Neural progenitor cell (in vitro differentiated cells): ENCODE data around the gene HMG20A. TPM values are rescaled to one million over a fixed set of nuclear protein-coding genes. Genes with fewer than 3 reads are reported as not detected.
A peak's percentile ranks its signal among the peaks of the same experiment; 100 is the strongest.

Source experiments
- DNase-seq: peaks from one replicate; pipeline ENCODE4 v3.0.0-alpha.2; 2016; ENCODE audit warnings: low spot score
- H2AFZ ChIP-seq: fragments of 200-600 bp; sonication (generic); replicated peaks from 2 replicates; pipeline ENCODE4 v1.6.1; 2016; ENCODE audit warnings: antibody characterized with exemption
- H3F3A ChIP-seq: fragments of 200-600 bp; sonication (generic); 2 replicates; pipeline ENCODE4 v1.6.1; 2016; ENCODE audit warnings: antibody characterized with exemption, low read depth
- H3K27ac ChIP-seq: fragments of 200-600 bp; sonication (generic); 2 replicates; pipeline ENCODE4 v1.5.1; 2016; ENCODE audit warnings: mild to moderate bottlenecking
- H3K27me3 ChIP-seq: fragments of 200-600 bp; sonication (generic); 2 replicates; pipeline ENCODE4 v1.6.1; 2016; ENCODE audit warnings: mild to moderate bottlenecking, moderate library complexity
- H3K36me3 ChIP-seq: fragments of 200-600 bp; sonication (generic); 2 replicates; pipeline ENCODE4 v1.5.1; 2016
- H3K4me1 ChIP-seq: fragments of 200-600 bp; sonication (generic); 2 replicates; pipeline ENCODE4 v1.6.1; 2016; ENCODE audit warnings: mixed run types
- H3K4me2 ChIP-seq: fragments of 200-600 bp; sonication (generic); 2 replicates; pipeline ENCODE4 v1.6.1; 2016
- H3K4me3 ChIP-seq: fragments of 200-600 bp; sonication (generic); 2 replicates; pipeline ENCODE4 v1.5.1; 2016
- H3K79me2 ChIP-seq: fragments of 200-600 bp; sonication (generic); 2 replicates; pipeline ENCODE4 v1.6.1; 2016; ENCODE audit warnings: low read depth
- H3K9ac ChIP-seq: fragments of 200-600 bp; sonication (generic); 2 replicates; pipeline ENCODE4 v1.6.1; 2016
- H3K9me3 ChIP-seq: fragments of 200-600 bp; sonication (generic); 2 replicates; pipeline ENCODE4 v1.5.1; 2016; ENCODE audit warnings: low read depth
- H4K20me1 ChIP-seq: fragments of 200-600 bp; sonication (generic); 2 replicates; pipeline ENCODE4 v1.6.1; 2016; ENCODE audit warnings: low read depth
- H3K27ac Mint-ChIP-seq: 3 replicates; pipeline ENCODE4 v1.8.0; 2021; ENCODE audit warnings: mixed read lengths
- H3K27me3 Mint-ChIP-seq: 2 replicates; pipeline ENCODE4 v1.8.0; 2022; ENCODE audit warnings: low read depth, mild to moderate bottlenecking, inconsistent platforms, moderate library complexity, mixed read lengths; ENCODE audit not compliant: insufficient read depth
- H3K36me3 Mint-ChIP-seq: 3 replicates; pipeline ENCODE4 v1.8.0; 2021; ENCODE audit warnings: mixed read lengths
- H3K4me1 Mint-ChIP-seq: 3 replicates; pipeline ENCODE4 v1.8.0; 2021; ENCODE audit warnings: mixed read lengths
- H3K4me3 Mint-ChIP-seq: 3 replicates; pipeline ENCODE4 v1.8.0; 2021; ENCODE audit warnings: mild to moderate bottlenecking, moderate library complexity, mixed read lengths
- H3K9me3 Mint-ChIP-seq: 3 replicates; pipeline ENCODE4 v1.8.0; 2020; ENCODE audit warnings: mixed read lengths
- EZH2 ChIP-seq: fragments of 200-600 bp; sonication (generic); IDR thresholded peaks from 2 replicates; pipeline ENCODE4 v1.6.1; 2017; ENCODE audit warnings: antibody characterized with exemption, mild to moderate bottlenecking, moderate library complexity
- EZH2phosphoT487 ChIP-seq: fragments of 200-600 bp; sonication (generic); IDR thresholded peaks from 2 replicates; pipeline ENCODE4 v1.6.1; 2017; ENCODE audit warnings: antibody characterized with exemption
- total RNA-seq: library from RNA; depleted of rRNA; stranded (reverse); fragments of >200 nt; gene quantifications from 2 replicates; pipeline ENCODE4 v1.2.3, GENCODE V29; 2015; ENCODE audit warnings: low replicate concordance
- TF ChIP-seq, protein P1 (sequence below): fragments of 200-600 bp; sonication (generic); IDR thresholded peaks from 2 replicates; pipeline ENCODE4 v1.5.1; 2017; ENCODE audit warnings: antibody characterized with exemption, mild to moderate bottlenecking

The HMG20A gene
- total RNA-seq, 1 donor from 2014 or later = 75.6 TPM

DNA sequence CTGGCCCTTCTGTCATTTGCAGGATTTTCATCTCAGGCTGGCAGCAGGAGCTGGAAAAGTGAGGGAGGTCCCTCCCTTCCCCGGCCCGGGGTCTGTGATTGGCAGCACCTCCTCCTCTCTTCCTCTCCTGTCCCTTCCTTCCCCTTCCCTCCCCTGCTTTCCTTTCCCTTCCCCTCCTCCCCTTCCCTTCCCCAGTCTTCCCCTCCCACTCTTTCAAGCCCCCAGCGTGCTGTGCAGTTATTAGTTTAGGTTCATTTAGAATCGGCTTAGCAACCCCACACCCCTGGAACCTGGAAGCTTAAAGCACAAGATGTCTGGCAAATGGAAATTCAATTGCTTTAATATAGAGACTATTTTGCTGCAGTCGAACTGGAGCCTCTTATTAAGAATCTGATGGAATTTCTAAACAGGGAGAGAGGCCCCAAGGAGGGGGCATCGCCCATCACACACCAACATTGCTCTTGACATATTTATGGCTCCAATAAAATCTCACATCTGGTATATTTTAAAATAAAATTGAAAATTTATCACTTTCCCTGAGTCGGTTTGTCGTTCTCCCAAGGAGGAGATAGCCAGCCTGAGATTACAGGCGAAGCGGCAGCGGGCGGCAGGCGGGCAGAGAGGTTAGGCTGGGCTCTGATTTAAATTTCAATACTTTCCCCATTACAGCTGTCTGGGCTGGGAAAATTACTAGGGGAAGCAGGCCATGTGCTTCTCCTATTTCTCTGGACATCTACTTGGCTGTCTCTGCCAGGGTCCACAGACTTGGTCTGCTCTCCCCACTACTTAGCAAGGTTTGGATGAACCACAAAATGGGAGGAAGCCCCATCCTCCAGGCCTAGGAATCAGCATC is 113.1 kb downstream of the HMG20A start:
- peaks cover 77% of the 10 kb centered on the region for H3K4me1 Mint-ChIP-seq
- H3K4me3 ChIP-seq = no peak overlapping the region

More for the DNA sequence above, 113.1 kb downstream of the HMG20A start:
- peak; percentile 55 for DNase-seq
- Mint-ChIP-seq H3K27ac (peak overlapping the region; percentile 90), H3K9me3 (no peaks in the 10 kb centered on the region), H3K27me3 (peaks cover 28% of the 10 kb centered on the region), H3K4me3 (peak overlapping the region; percentile 67), H3K36me3 (no peaks in the 10 kb centered on the region)
- H3K36me3 ChIP-seq = no peaks in the 10 kb centered on the region
- peak overlapping the region; percentile 39 for H3K4me2 ChIP-seq
- H3K9ac ChIP-seq = no peak overlapping the region
- peaks cover 26% of the 10 kb centered on the region for H3K4me1 ChIP-seq
- H2AFZ ChIP-seq = peak overlapping the region; percentile 39
- no peak overlapping the region for H3K27ac ChIP-seq
- no peaks in the 10 kb centered on the region for H4K20me1 ChIP-seq
- H3K27me3 ChIP-seq = peaks cover 11% of the 10 kb centered on the region
- H3K79me2 ChIP-seq = no peaks in the 10 kb centered on the region
- H3F3A ChIP-seq = peaks cover 26% of the 10 kb centered on the region
- H3K9me3 ChIP-seq = no peaks in the 10 kb centered on the region
- TF ChIP-seq EZH2 (no peak), EZH2phosphoT487 (no peak)
- TF ChIP-seq, protein P1, sequence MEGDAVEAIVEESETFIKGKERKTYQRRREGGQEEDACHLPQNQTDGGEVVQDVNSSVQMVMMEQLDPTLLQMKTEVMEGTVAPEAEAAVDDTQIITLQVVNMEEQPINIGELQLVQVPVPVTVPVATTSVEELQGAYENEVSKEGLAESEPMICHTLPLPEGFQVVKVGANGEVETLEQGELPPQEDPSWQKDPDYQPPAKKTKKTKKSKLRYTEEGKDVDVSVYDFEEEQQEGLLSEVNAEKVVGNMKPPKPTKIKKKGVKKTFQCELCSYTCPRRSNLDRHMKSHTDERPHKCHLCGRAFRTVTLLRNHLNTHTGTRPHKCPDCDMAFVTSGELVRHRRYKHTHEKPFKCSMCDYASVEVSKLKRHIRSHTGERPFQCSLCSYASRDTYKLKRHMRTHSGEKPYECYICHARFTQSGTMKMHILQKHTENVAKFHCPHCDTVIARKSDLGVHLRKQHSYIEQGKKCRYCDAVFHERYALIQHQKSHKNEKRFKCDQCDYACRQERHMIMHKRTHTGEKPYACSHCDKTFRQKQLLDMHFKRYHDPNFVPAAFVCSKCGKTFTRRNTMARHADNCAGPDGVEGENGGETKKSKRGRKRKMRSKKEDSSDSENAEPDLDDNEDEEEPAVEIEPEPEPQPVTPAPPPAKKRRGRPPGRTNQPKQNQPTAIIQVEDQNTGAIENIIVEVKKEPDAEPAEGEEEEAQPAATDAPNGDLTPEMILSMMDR = no peak

Other genes starting within 250 kb of the HMG20A start
- gene PEAK1, start 784 bp upstream of the HMG20A start, total RNA-seq = 27.5 and 30.9 TPM in 2 replicates
- 7.9 and 28.2 TPM in 2 replicates for gene LINGO1, start 212.0 kb downstream of the HMG20A start, total RNA-seq